Heart left ventricle (tissue), 13 donors: Measurements from ENCODE around the gene CPNE8.

Source experiments
- CTCF ChIP-seq, 12 donors: fragments of 200-600 bp; sonication (generic) in 4 of 12; IDR thresholded peaks; one replicate each; pipeline versions ENCODE4 v1.5.0 to v1.8.0; 2018 to 2022; ENCODE audit warnings: antibody characterized with exemption in 12 of 12, mild to moderate bottlenecking in 5 of 12
- POLR2A ChIP-seq, 2 donors: fragments of 450-650 bp; IDR thresholded peaks; one replicate each; pipeline ENCODE4 v1.6.1; 2017; ENCODE audit warnings: antibody characterized with exemption in 2 of 2, mild to moderate bottlenecking in 2 of 2, moderate library complexity in 2 of 2
- donor health status: ischemic (EF 13 %, LVEDD 7.1; RV severe dilation, severe dysfunction).
- donor health status: DM: no; HTN: yes; CAD: no.
- donor health status: DM: no; HTN: no; CAD: no.
- donor health status: ischemic (EF 25% LVEDD 6.9; RV normal size, moderate dysfunction).
- donor health status: ischemic (EF 25% LVEDD 5.7; RV mildly dilated, moderate dysfunction).
- donor health status: ischemic (EF 35%, LVEDD 5.7; RV mildly dilated, moderate dysfunction).
- donor health status: nonischemic (EF 11% LVEDD 7.7; RV severe dilation, severe dysfunction).
- donor health status: DM: yes; HTN: yes; CAD: no.
- donor health status: PGD.
- donor health status: ischemic (EF 29% LVEDD 5.4; RV normal size, mild dysfunction).
- donor health status: nonischemic (EF 23%, LVEDD 6.1; RV moderate dilation, normal function).

DNA sequence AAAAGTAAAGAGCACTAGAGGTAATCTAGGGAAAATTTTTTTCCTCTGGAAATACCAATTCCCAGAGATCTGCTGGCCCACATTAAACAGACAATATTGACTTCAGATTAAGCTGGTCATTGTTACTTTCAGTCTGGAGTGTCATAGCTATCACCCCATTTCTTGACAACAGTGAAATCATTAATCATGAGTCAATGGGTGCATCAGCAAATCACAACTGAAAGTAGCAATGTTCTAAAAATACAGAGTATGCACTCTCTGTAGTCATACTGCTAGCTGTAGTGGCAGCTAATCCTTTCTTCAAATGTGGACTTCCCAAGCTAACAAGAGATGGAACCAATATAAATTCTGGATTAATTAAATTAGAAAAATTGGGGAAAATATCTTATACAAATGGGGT lies 129.9 kb downstream of the CPNE8 start:
- no peak for TF ChIP-seq CTCF (IDR thresholded peaks at IDR 0.05)
- no peak for TF ChIP-seq POLR2A (IDR thresholded peaks at IDR 0.05)
